CD4-positive, alpha-beta T cell treated with Interleukin-6 for 4 hours (primary cell): ENCODE results near the gene FTO.

ENCODE experiments used
- DNase-seq: peaks from one replicate; pipeline ENCODE4 v3.0.0-alpha.2; 2020; ENCODE audit warnings: mixed read lengths

Gene FTO

DNA sequence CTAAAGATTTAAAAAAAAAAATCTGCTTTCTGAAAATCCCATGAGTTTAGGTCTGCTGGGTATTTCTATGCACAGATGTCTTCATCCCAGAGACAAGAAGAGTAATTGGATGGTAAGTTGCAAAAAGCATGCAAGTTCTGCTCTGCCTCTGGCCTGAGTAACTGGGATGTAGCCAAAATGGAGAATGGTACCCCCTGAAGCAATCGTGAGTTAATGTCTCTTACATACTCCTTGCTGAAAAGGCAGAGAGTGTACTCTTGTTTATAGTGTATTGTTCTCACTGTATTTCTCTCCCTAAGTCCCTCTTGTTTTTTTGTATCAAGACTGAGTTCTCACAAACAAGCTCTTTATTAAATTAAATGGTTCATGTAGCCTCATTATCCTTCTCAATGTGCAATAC, 323.6 kb downstream of the FTO start:
- no peak for DNase-seq

- DNase-seq = no peak
Measured at GRCh38 chr16:54027995-54028394, 324.0 kb downstream of the FTO start.

- DNase-seq = no peak
Measured at GRCh38 chr16:54030451-54030850, 326.5 kb downstream of the FTO start.

GRCh38 chr16:54031107-54031760, 327.3 kb downstream of the FTO start:
- DNase-seq = no peak

DNA sequence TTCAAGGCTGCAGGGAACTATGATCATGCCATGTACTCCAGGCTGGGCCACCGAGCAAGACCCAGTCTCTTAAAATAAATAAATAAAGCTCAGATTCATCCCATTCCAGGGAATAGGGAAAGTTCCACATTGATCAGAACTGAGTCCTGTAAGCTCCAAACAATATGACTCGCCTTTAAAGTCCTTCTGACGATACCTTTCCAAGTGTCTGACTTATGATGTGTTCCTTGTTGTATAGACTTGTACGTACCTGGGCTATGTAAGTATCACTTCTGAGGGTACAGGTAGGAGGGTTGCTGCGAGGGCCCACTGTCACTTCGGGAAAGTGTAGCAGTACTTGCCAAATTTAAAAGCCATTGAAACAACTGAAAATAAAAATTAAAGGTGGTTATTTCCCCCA, 329.8 kb downstream of the FTO start:
- DNase-seq = no peak

GRCh38 chr16:54034684-54035083, 330.7 kb downstream of the FTO start:
- no peak for DNase-seq

DNA sequence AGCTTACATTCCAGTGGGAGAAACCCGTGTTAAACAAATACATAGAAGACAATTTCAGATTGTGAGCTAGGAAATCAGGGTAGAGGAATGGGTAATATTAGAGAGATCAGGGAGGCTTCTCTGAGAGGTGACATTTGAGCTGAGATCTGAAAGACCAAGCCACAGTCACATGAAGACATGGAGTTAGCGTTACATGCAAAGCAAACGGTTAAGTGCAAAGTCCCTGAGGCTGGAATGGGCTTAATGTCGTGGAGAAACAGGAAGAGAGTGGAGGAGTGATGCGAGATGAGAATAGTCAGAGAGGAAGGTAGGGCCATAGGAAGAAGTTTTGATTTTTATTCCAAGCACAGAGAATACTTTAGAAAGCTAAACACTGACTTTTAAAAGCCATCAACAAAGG, 336.5 kb downstream of the FTO start:
- DNase-seq = no peak

- DNase-seq = no peak
Measured at GRCh38 chr16:54040975-54041374, 337.0 kb downstream of the FTO start.

DNA sequence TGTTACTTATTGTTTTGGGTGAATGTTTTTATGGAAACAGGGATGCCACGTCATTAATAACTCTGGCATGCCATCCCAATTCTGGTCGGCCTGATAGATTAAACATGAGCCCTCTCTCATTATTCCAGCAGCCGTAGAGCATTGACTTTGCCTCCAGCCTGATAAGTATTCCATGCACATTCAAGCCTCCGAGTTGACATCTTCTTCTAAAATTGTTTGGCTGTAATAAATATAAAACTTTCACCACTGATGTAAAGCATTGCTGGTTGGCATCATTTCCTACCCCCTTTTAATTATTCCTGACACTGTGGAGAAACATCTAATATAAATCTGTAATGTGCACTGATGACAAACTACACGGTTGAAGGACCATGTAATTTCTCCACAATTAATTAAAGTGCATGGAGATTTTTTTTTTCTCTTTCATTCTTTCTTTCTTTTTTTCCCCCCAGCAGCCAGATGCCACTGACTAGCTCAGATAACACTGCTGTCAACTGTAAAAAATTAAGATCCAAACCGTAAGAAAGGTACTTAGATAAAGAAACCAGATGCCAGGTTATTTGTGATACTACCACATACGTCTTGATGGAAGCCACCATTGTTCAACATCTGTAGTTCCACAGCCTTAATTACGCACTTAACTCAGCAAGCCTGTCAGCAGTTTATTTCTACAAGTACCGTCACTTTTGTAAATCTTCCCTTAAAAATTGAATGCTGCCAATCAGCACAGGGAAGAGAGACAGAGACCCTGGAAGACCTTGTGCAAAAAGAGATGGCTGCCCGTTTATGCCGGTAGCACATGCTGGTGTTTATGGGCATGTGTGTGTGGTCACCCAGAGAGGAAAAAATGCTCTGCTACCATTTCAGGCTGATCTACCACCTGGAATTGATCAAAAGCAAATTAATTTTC, 344.9 kb downstream of the FTO start:
- no peak for DNase-seq

DNA sequence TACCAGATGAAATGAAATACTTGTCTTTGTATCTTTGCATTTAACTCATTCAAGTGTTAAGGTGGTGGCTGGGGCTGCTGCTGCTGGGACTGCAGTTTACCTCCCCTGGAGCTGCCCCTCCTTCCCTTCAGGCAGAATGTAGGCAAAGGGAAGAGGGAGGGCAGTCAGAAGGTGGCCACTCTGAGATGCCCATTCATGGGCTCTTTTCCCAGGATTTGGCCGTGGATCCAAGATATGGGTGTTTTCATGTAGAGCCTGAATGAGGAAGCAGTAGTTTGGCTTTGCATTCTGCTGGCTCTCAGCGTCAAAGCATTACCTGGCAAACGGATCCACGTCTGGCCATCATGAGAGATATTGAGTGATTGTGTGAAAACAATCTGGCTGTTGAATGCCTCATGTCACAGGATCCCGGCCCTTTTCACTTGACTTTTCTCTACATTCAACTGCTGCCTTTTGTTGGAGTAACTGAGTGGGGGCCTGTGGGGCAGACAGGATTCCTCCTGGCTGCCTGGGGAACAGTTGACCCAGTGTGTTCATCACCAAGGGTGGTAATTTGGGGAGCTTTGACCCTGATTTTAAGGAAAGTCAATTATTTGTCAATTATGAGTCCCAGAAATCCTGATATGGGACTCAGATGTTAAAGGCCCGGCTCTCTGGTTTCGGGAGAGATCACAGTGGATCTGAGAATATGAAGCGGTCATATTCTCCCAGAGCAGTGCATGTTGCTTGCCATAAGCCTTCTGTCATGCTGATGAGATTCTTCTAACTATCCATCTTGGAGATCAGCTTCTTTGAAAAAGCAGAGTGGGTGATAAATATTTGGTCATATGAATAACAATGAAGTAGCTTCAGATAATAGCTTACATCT, 345.9 kb downstream of the FTO start:
- no peak for DNase-seq

DNA sequence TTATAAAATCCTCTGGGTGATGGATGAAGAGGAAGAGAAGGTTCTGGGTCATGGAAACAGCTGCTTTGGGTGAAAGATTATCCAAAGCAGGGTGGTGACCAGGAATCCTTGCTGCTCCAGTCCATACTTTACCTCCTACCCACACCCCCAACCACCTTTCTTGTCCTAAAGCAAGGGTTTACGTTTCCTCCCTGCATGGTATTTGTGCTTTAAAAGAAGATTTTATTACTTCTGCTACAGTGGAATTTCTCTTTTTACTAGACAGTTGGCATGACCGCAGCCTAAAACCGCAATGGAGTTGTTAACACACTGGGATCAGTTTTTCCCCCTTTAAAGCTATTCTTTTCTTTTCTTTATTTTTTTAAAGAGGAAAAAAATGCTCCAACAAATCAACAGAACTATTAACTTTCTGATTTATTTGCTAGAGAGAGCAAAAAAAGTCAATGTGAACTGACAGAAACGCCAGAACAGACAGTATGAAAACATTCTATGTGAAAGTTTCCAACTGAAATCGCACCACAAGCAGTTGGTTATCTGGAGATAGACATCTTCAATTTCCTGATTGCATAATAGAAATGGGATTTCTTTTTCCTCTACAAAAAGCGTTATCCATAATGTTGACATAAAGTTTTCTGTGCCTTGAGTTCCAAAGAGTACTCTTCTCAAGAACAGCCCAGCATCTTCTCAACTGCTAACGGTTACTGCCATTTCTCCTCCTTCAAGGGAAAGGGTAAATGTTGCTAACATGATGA, 346.7 kb downstream of the FTO start:
- no peak for DNase-seq

DNA sequence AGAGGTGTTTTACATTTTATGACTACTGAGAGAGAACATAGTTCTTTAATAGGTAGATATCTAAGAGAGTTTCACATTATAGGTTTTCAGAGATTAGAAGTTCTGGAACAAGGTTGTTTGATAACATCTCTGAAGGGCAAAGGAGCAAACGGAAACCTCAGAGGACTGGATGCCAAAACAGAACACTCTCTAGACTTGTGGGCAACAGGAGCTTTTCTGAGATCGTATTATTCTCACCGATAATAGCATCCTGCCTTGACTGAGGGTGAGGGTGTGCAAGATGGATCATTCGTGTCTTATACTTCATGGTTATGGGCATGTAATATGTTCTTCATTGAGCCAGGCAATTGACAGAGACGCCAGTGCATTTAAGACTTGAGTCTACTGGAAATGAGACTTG, 347.9 kb downstream of the FTO start:
- no peak for DNase-seq

GRCh38 chr16:54052271-54052670, 348.3 kb downstream of the FTO start:
- DNase-seq = no peak

DNA sequence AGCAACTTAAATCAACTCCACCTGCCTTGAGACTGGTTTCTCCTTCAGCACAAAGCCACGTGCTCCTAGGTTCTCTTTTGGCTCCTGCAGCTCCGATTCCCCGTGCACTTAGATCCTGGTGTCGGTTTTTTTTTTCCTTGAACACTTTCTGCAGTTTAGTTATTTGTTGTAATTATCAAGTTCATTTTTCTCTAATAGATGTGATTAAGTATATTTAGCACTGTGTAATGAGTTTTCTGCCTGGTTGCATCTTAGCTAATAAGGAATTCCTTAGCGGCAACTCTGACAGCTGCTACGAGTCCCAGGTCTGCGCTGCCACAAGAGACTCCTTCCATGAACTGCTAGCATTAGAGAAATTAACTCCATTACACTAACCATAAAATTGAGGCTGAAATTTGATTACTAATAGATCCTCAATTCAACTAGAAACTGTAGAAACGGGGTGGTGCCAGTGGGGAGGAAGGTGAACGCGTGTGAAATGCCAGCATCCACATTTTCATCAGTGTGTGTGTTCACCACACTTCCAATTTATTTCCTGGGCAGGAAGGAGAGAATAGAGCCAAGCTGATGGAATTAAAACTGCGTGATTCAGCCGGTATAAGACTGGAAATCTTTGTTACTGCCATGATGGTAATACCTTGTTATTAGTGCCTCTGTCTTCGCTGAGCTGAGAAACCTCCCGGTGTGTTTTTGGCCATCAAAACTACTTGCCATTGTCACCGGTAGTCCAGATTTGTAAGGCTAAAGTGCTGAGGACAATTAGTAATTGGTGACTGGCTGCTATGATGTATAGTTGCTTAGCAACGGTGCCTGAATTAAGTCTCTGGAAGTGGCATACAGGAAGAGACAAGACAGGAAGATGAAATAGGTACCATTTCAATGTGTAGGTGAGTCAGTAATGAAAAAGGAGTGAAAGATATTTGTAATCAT, 350.2 kb downstream of the FTO start:
- DNase-seq = no peak

GRCh38 chr16:54055191-54055590, 351.2 kb downstream of the FTO start:
- DNase-seq = no peak

DNA sequence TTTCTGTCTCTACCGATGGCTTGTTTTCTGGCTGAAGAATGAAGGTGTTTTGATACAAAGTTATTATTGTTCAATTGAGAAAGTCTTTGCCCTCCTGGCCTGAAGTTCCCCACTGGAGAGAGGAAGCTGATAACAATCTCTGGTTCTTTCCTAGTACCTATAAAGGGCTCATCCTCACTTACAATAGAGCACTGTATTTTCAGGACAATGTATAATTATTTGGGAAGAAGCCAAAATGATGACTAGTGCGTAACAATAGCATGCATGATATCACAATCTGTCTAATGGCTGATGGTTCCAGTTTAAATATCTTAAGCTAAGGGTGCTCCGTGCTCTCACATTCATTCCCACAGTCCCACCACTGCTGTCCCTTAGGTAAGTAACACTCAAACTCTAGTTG, 351.9 kb downstream of the FTO start:
- DNase-seq = no peak

GRCh38 chr16:54056921-54057320, 353.0 kb downstream of the FTO start:
- DNase-seq = no peak

- DNase-seq = no peak
Measured at GRCh38 chr16:54059319-54059718, 355.4 kb downstream of the FTO start.

- no peak for DNase-seq
Measured at GRCh38 chr16:54060599-54061421, 356.9 kb downstream of the FTO start.

- DNase-seq = no peak
Measured at GRCh38 chr16:54061454-54061853, 357.5 kb downstream of the FTO start.
